Psoas muscle (tissue), 8 donors: ENCODE results near the gene IRF8. TPM values are rescaled to one million over a fixed set of nuclear protein-coding genes. Genes with fewer than 3 reads are reported as not detected.

Source experiments
- ATAC-seq, 4 donors: fragments of 200-7000 bp; cut with Tn5 transposase; one replicate each; pipeline ENCODE4 v1.9.1; 2020; ENCODE audit warnings: moderate library complexity in 3 of 4, mild to moderate bottlenecking in 2 of 4
- DNase-seq, 2 donors: peaks; one replicate each; pipeline ENCODE4 v3.0.0-alpha.2; 2020
- H3K27ac ChIP-seq: fragments of 200-600 bp; one replicate; pipeline ENCODE4 v1.8.0; 2022
- H3K27me3 ChIP-seq, 3 donors: fragments of 200-600 bp in 1 of 3; one replicate each; pipeline versions ENCODE4 v1.6.1 to v1.8.0; 2013 to 2022; ENCODE audit warnings: low read length in 2 of 3, mild to moderate bottlenecking in 2 of 3, moderate library complexity in 1 of 3; ENCODE audit not compliant: insufficient read depth in 3 of 3
- H3K36me3 ChIP-seq, 2 donors: fragments of 200-600 bp in 1 of 2; one replicate each; pipeline versions ENCODE4 v1.6.1 to v1.8.0; 2013 to 2022; ENCODE audit warnings: low read depth in 1 of 2, mild to moderate bottlenecking in 1 of 2, moderate library complexity in 1 of 2; ENCODE audit not compliant: insufficient read depth in 1 of 2
- H3K4me1 ChIP-seq: fragments of 200-600 bp; one replicate; pipeline ENCODE4 v1.8.0; 2022
- H3K4me3 ChIP-seq: fragments of 200-600 bp; one replicate; pipeline ENCODE4 v1.8.0; 2022; ENCODE audit warnings: mild to moderate bottlenecking
- H3K9me3 ChIP-seq: fragments of 200-600 bp; one replicate; pipeline ENCODE4 v1.8.0; 2022
- CTCF ChIP-seq: fragments of 200-600 bp; IDR thresholded peaks from one replicate; pipeline ENCODE4 v1.8.0; 2022; ENCODE audit warnings: antibody characterized with exemption
- WGBS, 3 donors: extraction: QIAGEN DNeasy Blood & Tissue Kit; methylation state at CpG; one replicate each; pipeline versions ENCODE4 v1.1.6 to v1.1.7; 2013; 5-methylcytosine and 5-hydroxymethylcytosine counted together
- intact Hi-C, 2 donors: fragments of 100-400 bp; cut with DNase I; formaldehyde crosslinking; loops; one replicate each; pipeline versions ENCODE4 v1.11.0 to v1.14.2; 2022
- polyA plus RNA-seq, 3 donors: library from polyadenylated mRNA; stranded (reverse); fragments of 200-250 nt; gene quantifications; one replicate each; pipeline ENCODE4 v1.2.3, GENCODE V29; 2013
- total RNA-seq, 4 donors: library from RNA; stranded (reverse); fragmentation: NEBNext Ultra II Directional in 2 of 4; extraction: Animal tissue kit (Norgen Biotek cat#: 25700) in 2 of 4; gene quantifications; one replicate each; pipeline versions ENCODE4 v1.2.1 to v1.2.4, GENCODE V29; 2021 to 2023
- donor health status: healthy with polysubstance abuse.
- donor health status: DM: no; HTN: no; CAD: no; lungs with moderate emphysema.
- donor health status: Bipolar disorder and iron deficiency.
- donor health status: healthy.
- donor health status: DM: yes; HTN: yes; CAD: no.
- donor health status: DM: no; HTN: no; CAD: no.
- donor health status: DM: no; HTN: no; CAD: no.
- donor health status: DM: yes; HTN: yes; CAD: no.

The IRF8 gene
- total and polyA plus RNA-seq, 7 donors = 0.23 to 2.8 (median 1.1) TPM

- ATAC-seq = no peak
- H3K9me3 ChIP-seq = no peaks in the 10 kb centered on the region
Measured at GRCh38 chr16:85882181-85882810, 16.7 kb upstream of the IRF8 start.

GRCh38 chr16:85883813-85884212 is 15.1 kb upstream of the IRF8 start:
- Histone ChIP-seq H3K27ac (no peak overlapping the region), H3K4me3 (no peak overlapping the region), H3K9me3 (no peaks in the 10 kb centered on the region), H3K4me1 (no peaks in the 10 kb centered on the region), H3K27me3 (peaks cover 2 to 36% (median 7%) of the 10 kb centered on the region in 3 donors), H3K36me3 (no peaks in the 10 kb centered on the region)
- WGBS, 3 donors = 71 to 75% (median 73%) methylated on average over 14 of the region's 14 CpGs
- DNase-seq (no peak), ATAC-seq (no peak)
- intact Hi-C loops = no loop called here
- TF ChIP-seq CTCF = no peak

More at GRCh38 chr16:85882181-85882810, 16.7 kb upstream of the IRF8 start:
- TF ChIP-seq CTCF = no peak
- no peaks in the 10 kb centered on the region for H3K36me3 ChIP-seq
- DNase-seq = no peak
- no peak overlapping the region for H3K27ac ChIP-seq
- 51 to 57% (median 52%) methylated on average over 4 of the region's 4 CpGs for WGBS, 3 donors
- intact Hi-C loops = no loop called here
- no peak overlapping the region for H3K4me3 ChIP-seq
- H3K27me3 ChIP-seq = peaks cover 0 to 23% (median 7%) of the 10 kb centered on the region in 3 donors
- no peaks in the 10 kb centered on the region for H3K4me1 ChIP-seq

- TF ChIP-seq CTCF = no peak
Measured at GRCh38 chr16:85884808-85885463, 14.0 kb upstream of the IRF8 start.

GRCh38 chr16:85885537-85885936 is 13.4 kb upstream of the IRF8 start:
- Histone ChIP-seq H3K9me3 (no peaks in the 10 kb centered on the region), H3K36me3 (no peaks in the 10 kb centered on the region), H3K27me3 (peaks cover 5 to 48% (median 7%) of the 10 kb centered on the region in 3 donors), H3K27ac (no peak overlapping the region), H3K4me1 (no peaks in the 10 kb centered on the region), H3K4me3 (no peak overlapping the region)
- no peak for DNase-seq
- no peak for ATAC-seq
- intact Hi-C loops = no loop called here
- WGBS, 3 donors = 70 to 74% (median 72%) methylated on average over 6 of the region's 6 CpGs
- no peak for TF ChIP-seq CTCF

More at GRCh38 chr16:85884808-85885463, 14.0 kb upstream of the IRF8 start:
- Histone ChIP-seq H3K36me3 (no peaks in the 10 kb centered on the region), H3K4me3 (no peak overlapping the region), H3K27ac (no peak overlapping the region), H3K27me3 (peaks cover 5 to 44% (median 8%) of the 10 kb centered on the region in 3 donors), H3K9me3 (no peaks in the 10 kb centered on the region), H3K4me1 (no peaks in the 10 kb centered on the region)
- intact Hi-C loops = no loop called here
- WGBS, 3 donors = 77 to 87% (median 86%) methylated on average over 13 of the region's 13 CpGs
- ATAC-seq (no peak), DNase-seq (no peak)
